GM12878 (cell line): ENCODE measurements around the gene PTX4.

Source experiments
- BHLHE40 ChIP-seq, 2 experiments: fragments of 450-650 bp in 1 of 2; IDR thresholded peaks; 2 replicates each; pipeline ENCODE4 v1.6.1; 2011 to 2017; ENCODE audit warnings: low read depth in 2 of 2, borderline replicate concordance in 1 of 2, improper control_type of control experiment in 1 of 2, low read length in 1 of 2, mild to moderate bottlenecking in 1 of 2
- POLR2AphosphoS5 ChIP-seq: IDR thresholded peaks from 2 replicates; pipeline ENCODE4 v1.6.1; 2011; ENCODE audit warnings: mild to moderate bottlenecking, low read length, inconsistent platforms
- TF ChIP-seq, protein P1 (sequence below): fragments of 450-650 bp; formaldehyde crosslinking; IDR thresholded peaks from 2 replicates; pipeline ENCODE4 v1.5.0; 2022; ENCODE audit warnings: mild to moderate bottlenecking, missing genetic modification characterization
- TF ChIP-seq, protein P2 (sequence below), 3 experiments: IDR thresholded peaks in 2 of 3; conservative IDR thresholded peaks in 1 of 3; 2 replicates each; pipeline ENCODE4 v1.5.1; 2011; ENCODE audit warnings: low read depth in 3 of 3, low read length in 3 of 3, mild to moderate bottlenecking in 3 of 3, control low read depth in 2 of 3, moderate library complexity in 2 of 3, inconsistent platforms in 1 of 3, mixed read lengths in 1 of 3; ENCODE audit not compliant: control insufficient read depth in 2 of 3, insufficient read depth in 1 of 3; ENCODE audit errors: extremely low read depth in 1 of 3
- TF ChIP-seq, protein P3 (sequence below): IDR thresholded peaks from 2 replicates; pipeline ENCODE4 v1.6.1; 2012; ENCODE audit warnings: mild to moderate bottlenecking, low read depth, low read length
- TF ChIP-seq, protein P4 (sequence below): IDR thresholded peaks from 2 replicates; pipeline ENCODE4 v1.6.1; 2011; ENCODE audit warnings: mild to moderate bottlenecking, low read depth, low read length, moderate library complexity; ENCODE audit not compliant: insufficient replicate concordance

DNA sequence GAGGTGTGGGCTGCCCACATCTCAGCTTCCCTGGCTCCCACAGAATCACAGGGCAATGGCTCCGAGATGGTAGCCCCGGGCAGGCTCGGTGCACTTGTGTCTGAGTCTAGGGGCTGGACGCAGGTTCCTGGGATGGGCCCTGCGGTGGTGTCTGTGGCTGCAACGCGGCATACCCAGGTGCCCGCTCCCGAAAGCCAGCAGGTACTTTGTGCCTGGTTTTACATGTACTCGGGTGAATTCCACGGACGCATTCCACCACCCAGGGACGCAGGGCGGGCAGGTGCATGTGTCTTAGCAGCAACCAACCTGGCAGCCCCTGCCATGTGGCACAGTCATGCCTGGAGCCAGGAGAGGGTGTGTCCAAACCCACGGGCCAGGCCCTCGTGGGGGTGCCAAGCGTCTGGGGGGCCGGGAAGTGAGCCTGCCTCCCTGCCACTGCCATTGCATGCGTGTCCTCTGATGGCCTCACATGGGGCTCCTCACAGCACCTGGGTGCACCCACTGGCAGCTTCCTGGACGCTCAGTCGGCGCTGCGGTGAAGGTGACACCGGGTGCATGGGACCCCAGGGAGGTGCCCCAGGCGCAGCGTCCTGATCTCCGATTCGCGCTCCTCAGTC lies 40.3 kb upstream of the PTX4 start:
- TF ChIP-seq, protein P1, sequence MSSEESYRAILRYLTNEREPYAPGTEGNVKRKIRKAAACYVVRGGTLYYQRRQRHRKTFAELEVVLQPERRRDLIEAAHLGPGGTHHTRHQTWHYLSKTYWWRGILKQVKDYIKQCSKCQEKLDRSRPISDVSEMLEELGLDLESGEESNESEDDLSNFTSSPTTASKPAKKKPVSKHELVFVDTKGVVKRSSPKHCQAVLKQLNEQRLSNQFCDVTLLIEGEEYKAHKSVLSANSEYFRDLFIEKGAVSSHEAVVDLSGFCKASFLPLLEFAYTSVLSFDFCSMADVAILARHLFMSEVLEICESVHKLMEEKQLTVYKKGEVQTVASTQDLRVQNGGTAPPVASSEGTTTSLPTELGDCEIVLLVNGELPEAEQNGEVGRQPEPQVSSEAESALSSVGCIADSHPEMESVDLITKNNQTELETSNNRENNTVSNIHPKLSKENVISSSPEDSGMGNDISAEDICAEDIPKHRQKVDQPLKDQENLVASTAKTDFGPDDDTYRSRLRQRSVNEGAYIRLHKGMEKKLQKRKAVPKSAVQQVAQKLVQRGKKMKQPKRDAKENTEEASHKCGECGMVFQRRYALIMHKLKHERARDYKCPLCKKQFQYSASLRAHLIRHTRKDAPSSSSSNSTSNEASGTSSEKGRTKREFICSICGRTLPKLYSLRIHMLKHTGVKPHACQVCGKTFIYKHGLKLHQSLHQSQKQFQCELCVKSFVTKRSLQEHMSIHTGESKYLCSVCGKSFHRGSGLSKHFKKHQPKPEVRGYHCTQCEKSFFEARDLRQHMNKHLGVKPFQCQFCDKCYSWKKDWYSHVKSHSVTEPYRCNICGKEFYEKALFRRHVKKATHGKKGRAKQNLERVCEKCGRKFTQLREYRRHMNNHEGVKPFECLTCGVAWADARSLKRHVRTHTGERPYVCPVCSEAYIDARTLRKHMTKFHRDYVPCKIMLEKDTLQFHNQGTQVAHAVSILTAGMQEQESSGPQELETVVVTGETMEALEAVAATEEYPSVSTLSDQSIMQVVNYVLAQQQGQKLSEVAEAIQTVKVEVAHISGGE (CRISPR knock-in tag), result no peak
- TF ChIP-seq, protein P2, sequence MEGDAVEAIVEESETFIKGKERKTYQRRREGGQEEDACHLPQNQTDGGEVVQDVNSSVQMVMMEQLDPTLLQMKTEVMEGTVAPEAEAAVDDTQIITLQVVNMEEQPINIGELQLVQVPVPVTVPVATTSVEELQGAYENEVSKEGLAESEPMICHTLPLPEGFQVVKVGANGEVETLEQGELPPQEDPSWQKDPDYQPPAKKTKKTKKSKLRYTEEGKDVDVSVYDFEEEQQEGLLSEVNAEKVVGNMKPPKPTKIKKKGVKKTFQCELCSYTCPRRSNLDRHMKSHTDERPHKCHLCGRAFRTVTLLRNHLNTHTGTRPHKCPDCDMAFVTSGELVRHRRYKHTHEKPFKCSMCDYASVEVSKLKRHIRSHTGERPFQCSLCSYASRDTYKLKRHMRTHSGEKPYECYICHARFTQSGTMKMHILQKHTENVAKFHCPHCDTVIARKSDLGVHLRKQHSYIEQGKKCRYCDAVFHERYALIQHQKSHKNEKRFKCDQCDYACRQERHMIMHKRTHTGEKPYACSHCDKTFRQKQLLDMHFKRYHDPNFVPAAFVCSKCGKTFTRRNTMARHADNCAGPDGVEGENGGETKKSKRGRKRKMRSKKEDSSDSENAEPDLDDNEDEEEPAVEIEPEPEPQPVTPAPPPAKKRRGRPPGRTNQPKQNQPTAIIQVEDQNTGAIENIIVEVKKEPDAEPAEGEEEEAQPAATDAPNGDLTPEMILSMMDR (IDR thresholded peaks at IDR 0.05 in 2 of 3, conservative IDR thresholded peaks at IDR 0.05 in 1 of 3; ENCODE audit: control insufficient read depth in 2 of 3, extremely low read depth in 1 of 3, insufficient read depth in 1 of 3, low read depth in 3 of 3, low read length in 3 of 3), result no peak
- TF ChIP-seq BHLHE40 (IDR thresholded peaks at IDR 0.05; ENCODE audit: borderline replicate concordance in 1 of 2, low read depth in 2 of 2, low read length in 1 of 2) (no peak), POLR2AphosphoS5 (no peak)
- TF ChIP-seq, protein P3, sequence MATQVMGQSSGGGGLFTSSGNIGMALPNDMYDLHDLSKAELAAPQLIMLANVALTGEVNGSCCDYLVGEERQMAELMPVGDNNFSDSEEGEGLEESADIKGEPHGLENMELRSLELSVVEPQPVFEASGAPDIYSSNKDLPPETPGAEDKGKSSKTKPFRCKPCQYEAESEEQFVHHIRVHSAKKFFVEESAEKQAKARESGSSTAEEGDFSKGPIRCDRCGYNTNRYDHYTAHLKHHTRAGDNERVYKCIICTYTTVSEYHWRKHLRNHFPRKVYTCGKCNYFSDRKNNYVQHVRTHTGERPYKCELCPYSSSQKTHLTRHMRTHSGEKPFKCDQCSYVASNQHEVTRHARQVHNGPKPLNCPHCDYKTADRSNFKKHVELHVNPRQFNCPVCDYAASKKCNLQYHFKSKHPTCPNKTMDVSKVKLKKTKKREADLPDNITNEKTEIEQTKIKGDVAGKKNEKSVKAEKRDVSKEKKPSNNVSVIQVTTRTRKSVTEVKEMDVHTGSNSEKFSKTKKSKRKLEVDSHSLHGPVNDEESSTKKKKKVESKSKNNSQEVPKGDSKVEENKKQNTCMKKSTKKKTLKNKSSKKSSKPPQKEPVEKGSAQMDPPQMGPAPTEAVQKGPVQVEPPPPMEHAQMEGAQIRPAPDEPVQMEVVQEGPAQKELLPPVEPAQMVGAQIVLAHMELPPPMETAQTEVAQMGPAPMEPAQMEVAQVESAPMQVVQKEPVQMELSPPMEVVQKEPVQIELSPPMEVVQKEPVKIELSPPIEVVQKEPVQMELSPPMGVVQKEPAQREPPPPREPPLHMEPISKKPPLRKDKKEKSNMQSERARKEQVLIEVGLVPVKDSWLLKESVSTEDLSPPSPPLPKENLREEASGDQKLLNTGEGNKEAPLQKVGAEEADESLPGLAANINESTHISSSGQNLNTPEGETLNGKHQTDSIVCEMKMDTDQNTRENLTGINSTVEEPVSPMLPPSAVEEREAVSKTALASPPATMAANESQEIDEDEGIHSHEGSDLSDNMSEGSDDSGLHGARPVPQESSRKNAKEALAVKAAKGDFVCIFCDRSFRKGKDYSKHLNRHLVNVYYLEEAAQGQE, result no peak
- TF ChIP-seq, protein P4, sequence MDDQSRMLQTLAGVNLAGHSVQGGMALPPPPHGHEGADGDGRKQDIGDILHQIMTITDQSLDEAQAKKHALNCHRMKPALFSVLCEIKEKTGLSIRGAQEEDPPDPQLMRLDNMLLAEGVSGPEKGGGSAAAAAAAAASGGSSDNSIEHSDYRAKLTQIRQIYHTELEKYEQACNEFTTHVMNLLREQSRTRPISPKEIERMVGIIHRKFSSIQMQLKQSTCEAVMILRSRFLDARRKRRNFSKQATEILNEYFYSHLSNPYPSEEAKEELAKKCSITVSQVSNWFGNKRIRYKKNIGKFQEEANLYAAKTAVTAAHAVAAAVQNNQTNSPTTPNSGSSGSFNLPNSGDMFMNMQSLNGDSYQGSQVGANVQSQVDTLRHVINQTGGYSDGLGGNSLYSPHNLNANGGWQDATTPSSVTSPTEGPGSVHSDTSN, result no peak
